HS-27A (cell line): ENCODE measurements around the gene RHNO1.
"Not testable (repeated sequence)": the region's sequence is repeated elsewhere in the genome, so short reads cannot be mapped to it uniquely, and the experiment has no call there.

Experiments
- DNase-seq: peaks from one replicate; pipeline ENCODE4 v3.0.0-alpha.2; 2012; ENCODE audit warnings: low read depth, missing footprints

RHNO1 gene

DNA sequence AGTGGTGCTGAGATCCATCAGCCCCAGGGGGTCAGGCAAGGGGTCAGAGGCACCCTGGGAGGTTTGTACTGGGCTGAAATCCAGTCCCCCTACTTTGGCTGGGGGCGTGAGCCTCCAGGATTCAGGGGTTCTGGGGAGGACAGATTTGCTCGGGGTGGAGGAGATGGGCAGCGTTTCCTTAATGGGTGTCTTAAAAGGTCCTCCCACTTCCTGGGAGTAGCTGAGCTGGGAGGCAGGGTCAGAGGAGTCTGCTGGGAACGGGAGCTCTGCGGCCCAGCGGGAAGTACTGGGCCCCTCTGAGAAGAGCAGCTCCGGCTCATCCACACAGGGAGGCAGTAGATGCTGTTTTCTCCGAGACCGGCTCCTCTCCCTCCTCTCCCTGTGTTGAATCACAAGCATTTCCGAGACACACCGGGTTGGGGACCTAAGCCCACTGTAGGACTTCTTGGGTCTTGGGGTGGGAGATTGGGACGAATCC lies 18.0 kb upstream of the RHNO1 start:
- no peak for DNase-seq

DNA sequence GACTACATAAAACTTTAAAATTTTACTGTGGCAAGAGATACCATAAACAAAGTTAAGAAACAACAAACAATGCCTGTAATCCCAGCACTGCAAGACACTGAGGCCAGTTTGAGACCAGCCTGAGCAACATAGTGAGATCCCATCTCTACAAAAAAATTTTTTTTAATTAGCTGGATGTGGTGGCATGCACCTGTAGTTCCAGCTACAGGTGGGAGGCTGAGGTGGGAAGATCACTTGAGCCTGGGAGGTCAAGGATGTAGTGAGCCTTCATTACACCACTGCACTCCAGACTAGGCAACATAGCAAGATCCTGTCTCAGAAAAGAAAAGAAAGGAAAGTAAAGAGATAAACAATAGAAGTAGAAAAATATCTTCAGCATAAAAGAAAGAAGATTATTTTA lies 16.9 kb upstream of the RHNO1 start:
- no peak for DNase-seq

GRCh38 chr12:2862876-2863275 lies 14.1 kb upstream of the RHNO1 start:
- DNase-seq = no peak

GRCh38 chr12:2863402-2863801 lies 13.6 kb upstream of the RHNO1 start:
- DNase-seq = not testable (repeated sequence)

- no peak for DNase-seq
These were observed 12.8 kb upstream of the RHNO1 start for GRCh38 chr12:2864198-2864597.

DNA sequence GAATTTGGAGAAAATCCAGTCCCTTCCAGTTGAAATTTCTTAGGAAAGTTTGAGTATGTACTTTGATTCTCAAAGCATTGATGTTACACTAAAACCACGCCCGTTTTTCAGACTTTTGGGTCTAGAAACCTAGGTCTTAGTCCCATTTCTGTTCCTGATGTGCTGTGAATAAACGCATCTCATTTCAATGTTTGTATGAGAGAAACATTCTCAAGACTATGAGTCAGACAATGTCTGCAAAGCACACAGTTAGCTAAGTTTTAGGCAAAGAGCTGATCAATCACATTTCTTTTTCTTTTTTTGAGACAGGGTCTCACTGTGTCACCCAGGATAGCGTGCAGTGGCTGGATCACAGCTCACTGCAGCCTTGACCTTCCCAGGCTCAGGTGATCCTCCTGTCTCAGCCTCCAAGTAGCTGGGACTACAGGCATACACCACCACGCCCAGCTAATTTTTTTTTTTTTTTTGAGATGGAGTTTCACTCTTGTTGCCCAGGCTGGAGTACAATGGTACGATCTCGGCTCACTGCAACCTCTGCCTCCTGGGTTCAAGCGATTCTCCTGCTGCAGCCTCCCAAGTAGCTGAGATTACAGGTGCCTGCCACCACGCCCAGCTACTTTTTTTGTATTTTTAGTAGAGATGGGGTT lies 7.9 kb upstream of the RHNO1 start:
- DNase-seq = not testable (repeated sequence)

DNA sequence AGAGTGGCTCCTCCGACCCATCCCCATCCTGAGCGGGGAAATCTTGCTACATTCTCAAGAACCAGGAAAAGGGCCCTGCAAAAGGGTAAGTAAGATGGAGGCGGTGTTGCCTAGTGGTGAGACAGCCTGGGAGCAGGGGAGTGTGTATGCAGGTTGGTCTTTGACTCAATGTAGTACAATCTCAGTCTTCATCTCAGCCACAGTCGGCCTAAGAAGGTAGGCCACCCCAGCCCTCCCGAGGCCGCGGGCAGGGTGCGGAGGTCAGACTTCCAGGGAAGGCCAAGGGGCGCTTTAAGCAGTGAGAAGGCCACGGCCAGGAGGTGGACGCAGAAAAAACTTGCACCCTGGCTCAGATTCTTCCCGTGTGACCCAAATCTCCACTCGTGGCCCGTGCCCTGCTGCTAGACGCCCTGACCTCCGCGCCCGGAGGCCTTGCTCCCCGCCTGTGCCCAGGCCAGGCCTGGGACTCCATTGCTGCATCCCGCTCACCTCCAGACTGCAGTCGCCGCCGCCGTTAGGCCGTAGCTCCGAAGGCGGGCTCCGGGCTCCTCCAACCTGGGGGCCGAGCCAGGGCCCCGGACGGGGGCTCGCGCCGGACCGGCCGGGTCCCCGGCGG lies 484 bp upstream of the RHNO1 start:
- DNase-seq = no peak

DNA sequence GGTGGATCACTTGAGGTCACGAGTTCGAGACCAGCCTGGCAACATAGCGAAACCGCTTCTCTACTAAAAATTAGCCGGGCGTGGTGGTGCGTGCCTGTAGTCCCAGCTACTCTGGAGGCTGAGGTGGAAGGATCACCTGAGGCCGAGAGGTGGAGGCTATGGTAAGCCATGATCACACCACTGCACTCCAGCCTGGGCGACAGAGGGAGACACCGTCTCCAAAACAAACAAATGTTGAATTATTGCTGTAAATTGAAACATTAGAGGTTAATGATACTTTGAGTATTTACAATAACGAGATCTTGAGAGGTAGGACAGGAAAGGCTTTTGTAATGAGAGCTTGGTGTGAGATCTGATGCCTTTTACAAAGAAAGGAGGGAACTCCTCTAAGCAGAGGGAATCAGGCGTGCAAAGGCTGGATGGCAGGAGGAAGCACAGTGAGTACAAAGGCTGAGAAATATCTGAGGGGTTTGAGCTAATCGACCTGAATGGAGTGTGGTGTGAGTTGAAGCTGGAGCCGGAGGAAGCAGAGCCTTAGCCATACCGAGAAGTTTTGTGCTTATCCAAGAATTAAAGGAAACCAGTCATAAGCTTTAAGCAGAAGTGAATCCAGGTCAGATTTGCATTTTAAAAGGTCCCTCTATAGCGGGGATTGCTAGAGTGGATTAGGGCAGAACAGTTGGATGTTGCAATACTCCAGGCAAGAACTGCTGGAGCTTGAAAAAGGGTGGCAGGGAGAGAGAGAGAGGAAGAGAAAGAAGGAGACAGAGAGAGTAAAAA lies 1.1 kb downstream of the RHNO1 start:
- DNase-seq = no peak

- no peak for DNase-seq
These were observed 2.8 kb downstream of the RHNO1 start for GRCh38 chr12:2879853-2880252.

DNA sequence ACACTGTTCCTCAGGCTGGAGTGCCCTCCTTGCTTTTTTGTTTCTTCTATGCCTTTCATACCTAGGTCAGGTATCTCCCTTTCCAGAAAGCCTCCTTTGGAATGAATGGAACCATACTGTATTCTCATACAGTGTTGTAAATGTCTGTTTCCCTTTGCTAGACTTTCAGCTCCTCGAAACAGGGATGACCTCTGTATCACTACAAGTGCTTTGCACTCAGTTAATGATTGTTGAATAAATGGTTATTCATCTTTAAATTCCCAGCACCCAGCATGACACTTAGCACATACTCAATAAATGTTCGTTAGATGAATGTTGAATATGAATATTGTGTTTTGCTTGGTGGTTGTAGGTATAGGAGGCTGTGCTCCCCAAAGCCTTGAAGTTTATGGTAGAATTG lies 7.8 kb downstream of the RHNO1 start:
- no peak for DNase-seq

- DNase-seq = no peak
These were observed 9.9 kb downstream of the RHNO1 start for GRCh38 chr12:2886768-2887450.

DNA sequence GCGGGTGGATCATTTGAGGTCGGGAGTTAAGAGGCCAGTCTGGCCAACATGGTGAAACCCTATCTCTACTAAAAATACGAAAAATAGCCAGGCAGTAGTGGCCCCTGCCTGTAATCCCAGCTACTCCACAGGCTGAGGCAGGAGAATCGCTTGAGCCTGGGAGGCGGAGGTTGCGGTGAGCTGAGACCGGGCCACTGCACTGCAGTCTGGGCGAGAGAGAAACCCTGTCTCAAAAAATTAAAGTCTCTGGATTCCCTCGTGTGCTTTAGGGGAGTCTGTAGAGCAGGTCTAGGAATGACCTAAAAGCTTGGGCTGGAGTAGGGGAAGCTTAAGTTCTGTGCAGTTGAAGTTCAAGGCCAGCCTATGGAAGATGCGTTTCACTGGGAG lies 13.0 kb downstream of the RHNO1 start:
- no peak for DNase-seq

DNA sequence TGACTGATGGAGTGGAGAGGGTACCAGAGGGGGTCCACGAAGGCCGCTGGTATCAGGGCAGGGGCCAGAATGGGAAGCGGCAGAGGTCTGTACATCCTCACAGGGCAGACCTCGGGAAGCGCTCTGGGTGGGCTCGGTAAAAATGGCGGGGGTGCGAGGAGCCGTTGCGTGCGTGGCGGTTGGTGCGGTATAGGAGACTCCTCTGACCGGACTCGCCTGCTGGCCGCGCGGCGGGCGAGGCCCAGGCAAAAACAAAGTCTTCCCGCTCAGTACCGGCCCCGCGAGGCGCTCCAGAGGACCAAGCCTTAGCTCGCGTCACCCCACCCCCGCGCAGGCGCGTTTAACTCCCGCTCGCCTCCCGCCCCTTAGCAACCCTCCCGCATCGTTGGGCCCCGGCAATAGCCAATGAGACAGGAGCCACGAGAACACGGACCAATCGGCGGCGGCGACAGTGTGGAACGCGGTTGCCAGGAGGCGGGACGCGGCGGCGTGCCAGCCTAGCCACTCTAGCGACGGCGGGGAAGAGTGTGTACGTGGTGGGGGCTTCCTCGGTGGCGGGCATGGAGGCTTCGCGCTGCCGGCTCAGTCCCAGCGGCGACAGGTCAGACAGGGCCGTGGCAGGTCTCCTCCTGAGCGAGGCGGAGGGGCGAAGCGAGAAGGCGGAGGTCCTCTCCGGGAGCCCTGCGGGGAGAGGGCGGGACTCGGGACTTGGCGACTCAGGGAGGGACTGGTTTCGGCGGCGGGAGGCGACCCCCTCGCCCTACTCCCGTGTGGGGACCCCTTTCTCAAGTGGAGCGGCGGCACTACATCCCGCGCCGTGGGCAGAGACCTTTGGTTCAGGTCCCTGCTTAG lies 13.6 kb downstream of the RHNO1 start, which contains the start of gene TULP3:
TULP3 (plus strand) TSS at position 504 of the 852 bp plus-strand sequence; CDS start at position 561, 57 bp downstream.
- peak; percentile 98 for DNase-seq

DNA sequence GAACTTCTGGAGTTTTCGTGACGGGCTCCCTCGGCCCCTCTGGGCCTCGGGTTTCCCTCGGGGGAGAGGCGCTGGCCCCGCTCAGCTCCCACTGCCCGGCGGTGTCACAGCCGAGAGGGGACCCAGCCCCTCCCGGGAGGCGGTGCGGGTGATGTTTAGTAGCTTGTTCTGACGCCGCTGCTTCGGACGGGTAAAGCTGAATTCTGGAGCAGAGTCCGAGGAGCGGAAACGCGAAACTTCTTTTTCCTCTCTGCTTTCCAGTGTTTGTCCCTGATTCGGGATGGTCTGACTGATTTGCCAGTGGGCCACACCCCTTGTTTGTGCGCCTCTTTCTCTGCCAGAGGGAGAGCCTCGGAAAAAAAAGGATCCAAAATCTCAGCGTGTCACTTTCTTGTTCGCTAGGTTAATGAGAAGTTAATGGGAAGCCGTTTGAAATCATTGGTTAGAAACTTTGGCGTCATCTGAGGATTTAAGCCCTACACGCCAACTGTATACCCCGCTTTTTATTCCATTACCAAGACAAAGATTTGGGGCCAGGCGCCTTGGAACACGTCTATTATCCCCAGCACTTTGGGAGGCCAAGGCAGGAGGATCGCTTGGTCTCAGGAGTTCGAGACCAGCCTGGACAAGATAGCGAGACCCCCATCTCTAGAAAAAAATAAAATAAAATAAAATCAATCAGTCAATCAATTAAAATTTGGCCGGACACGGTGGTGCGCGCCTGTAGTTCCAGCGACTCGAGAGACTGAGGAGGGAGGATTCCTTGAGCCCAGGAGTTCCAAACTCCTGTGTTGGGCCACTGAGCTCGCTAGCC lies 14.4 kb downstream of the RHNO1 start:
- peak; percentile 64 for DNase-seq

DNA sequence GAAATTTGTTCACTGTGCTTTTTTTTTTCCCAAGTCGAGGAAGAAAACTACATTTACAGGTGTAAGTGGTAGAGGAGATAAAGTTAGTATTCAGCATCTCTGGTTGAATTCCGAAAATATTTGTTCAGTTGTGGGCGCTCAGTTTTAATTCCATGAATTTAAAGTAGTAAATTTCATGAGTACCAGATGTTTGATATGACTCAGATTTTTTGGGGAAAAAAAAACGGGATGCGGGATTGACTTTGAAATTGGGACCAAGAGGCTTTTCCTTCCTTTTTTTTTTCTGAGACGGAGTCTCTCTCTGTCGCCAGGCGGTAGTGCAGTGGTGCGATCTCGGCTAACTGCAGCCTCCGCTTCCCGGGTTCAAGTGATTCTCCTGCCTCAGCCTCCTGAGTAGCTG lies 15.2 kb downstream of the RHNO1 start:
- DNase-seq = no peak

DNA sequence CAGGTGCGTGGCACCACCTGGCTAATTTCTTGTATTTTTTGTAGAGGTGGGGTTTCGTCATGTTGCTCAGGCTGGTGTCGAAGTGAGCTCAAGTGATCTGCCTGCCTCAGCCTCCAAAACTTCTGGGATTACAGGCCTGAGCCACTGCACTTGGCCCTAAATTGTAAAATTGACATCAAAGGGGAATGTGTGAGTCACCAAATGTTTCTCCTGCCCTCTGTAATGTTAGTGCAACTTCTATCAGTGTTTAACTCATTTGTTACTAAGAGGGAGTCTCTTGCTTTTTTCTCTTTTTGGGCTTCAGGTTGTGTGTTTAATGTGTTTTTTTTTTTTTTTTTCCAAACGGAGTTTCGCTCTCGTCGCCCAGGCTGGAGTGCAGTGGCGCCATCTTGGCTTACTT lies 16.0 kb downstream of the RHNO1 start:
- DNase-seq = peak; percentile 56

DNA sequence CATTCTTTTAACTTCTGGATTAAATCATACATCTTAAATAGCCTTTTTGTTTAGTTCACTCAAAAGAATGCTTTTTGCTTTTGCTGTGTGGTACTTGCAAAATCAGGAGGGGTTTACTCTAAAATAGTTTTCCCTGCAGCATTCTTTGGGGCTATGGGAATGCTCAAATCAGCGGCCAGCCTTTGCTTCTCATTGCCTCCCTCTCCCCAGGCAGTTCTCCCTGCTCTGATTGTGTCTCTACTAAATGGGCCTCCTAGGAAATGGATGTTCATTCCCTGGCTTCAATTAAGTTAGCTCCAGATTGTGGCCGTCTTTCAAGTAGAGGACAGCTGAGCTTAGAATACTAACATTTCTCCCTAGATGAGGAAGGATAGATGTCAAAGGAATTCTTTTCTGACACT lies 18.0 kb downstream of the RHNO1 start:
- DNase-seq = no peak

- DNase-seq = no peak
These were observed 18.5 kb downstream of the RHNO1 start for GRCh38 chr12:2895511-2895910.

DNA sequence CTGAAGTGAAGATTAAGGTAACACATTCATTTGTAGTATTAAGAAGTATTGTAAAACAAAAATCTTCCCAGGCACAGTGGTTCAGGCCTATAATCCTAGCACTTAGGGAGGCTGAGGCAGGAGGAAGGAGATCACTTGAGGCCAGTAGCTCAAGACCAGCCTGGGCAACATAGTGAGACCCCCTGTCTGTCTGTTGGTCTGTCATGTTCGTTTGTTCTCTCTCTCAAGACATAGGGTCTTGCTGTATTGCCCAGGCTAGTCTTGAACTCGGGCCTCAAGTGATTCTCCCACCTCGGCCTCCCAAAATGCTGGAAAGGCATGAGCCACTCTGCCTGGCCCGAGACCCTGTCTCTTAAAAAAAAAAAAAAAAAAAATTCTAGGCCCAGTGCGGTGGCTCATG lies 20.4 kb downstream of the RHNO1 start:
- no peak for DNase-seq

GRCh38 chr12:2900642-2901041 lies 23.6 kb downstream of the RHNO1 start:
- DNase-seq = no peak
